GM13976 (cell line): ENCODE results near the gene TBPL2.

Source experiments
- DNase-seq: peaks from one replicate; pipeline ENCODE4 v3.0.0; 2012; ENCODE audit warnings: low spot score
- in situ Hi-C: fragments of 300-500 bp; cut with MboI; formaldehyde crosslinking; loops from one replicate; pipeline ENCODE4 v1.12.0; 2022; ENCODE audit warnings: low sequenced_read_pairs, mixed read lengths, inconsistent platforms; ENCODE audit not compliant: unreplicated experiment
- TF ChIP-seq, protein P1 (sequence below): IDR thresholded peaks from 2 replicates; pipeline ENCODE4 v1.5.1; 2012; ENCODE audit warnings: borderline replicate concordance, mild to moderate bottlenecking; ENCODE audit not compliant: insufficient read depth; ENCODE audit errors: extremely low read depth, missing control alignments, control extremely low read depth

TBPL2 gene

DNA sequence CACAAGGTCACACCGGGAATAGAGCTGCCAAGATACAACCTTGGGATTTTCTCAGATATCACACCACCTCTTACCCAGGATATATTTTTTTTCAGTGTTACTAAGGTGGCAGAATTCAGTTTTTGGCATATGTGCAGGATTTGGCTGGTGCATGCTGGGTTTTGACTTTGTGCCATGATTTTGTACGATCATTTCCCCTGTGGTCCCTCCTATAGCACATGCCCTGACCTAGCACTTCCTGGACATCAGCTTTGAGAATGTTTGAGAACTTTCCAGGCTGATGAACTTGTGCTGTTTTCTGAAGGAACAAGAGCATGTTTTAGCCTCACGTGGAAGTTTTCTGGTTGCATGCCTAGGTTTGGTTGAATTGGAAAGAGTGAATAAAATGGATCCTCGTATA lies 11.0 kb upstream of the TBPL2 start:
- TF ChIP-seq, protein P1, sequence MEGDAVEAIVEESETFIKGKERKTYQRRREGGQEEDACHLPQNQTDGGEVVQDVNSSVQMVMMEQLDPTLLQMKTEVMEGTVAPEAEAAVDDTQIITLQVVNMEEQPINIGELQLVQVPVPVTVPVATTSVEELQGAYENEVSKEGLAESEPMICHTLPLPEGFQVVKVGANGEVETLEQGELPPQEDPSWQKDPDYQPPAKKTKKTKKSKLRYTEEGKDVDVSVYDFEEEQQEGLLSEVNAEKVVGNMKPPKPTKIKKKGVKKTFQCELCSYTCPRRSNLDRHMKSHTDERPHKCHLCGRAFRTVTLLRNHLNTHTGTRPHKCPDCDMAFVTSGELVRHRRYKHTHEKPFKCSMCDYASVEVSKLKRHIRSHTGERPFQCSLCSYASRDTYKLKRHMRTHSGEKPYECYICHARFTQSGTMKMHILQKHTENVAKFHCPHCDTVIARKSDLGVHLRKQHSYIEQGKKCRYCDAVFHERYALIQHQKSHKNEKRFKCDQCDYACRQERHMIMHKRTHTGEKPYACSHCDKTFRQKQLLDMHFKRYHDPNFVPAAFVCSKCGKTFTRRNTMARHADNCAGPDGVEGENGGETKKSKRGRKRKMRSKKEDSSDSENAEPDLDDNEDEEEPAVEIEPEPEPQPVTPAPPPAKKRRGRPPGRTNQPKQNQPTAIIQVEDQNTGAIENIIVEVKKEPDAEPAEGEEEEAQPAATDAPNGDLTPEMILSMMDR, result no peak
- in situ Hi-C loops, result no loop called here
- DNase-seq, result no peak

GRCh38 chr14:55450987-55451386 lies 10.6 kb upstream of the TBPL2 start:
- in situ Hi-C loops, result no loop called here

DNA sequence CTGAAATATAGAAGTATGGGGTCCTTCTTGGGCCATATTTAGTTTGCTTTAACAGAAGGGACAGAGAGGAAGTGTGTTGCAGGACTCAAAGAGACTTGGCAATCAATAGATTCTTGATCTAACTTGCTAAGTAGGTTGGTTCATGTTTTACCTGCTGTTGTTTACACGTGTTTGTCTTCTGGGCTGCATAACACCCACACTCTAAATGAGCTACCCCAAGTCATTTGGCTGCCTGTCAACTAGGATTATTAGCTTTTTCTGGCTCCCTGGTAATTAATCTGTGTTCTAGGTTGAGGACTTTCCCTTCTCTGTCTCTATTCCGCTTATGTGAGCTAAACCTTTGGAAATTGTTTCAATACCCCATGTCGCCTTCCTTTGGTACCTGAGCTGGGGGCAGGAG lies 10.1 kb upstream of the TBPL2 start:
- in situ Hi-C loops, result no loop called here
- TF ChIP-seq, protein P1, result no peak
- no peak for DNase-seq

More at GRCh38 chr14:55450987-55451386, 10.6 kb upstream of the TBPL2 start:
- TF ChIP-seq, protein P1, result no peak
- DNase-seq, result no peak

DNA sequence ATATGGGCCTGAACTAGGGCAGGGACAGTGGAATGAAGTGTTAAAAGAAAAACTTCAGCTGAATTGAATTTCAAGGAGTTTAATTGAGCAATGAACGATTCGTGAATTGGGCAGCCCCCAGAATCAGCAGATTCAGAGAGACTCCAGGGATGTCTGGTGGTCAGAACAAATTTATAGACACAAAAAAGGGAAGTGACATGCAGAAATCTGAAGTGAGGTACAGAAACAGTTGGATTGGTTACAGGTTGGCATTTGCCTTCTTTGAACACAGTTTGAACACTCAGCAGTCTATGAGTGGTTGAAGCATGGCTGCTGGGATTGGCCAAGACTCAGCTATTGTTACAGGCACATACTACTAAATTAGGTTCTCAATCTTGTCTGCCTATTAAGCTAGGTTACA lies 9.7 kb upstream of the TBPL2 start:
- in situ Hi-C loops, result no loop called here
- TF ChIP-seq, protein P1, result no peak
- no peak for DNase-seq

DNA sequence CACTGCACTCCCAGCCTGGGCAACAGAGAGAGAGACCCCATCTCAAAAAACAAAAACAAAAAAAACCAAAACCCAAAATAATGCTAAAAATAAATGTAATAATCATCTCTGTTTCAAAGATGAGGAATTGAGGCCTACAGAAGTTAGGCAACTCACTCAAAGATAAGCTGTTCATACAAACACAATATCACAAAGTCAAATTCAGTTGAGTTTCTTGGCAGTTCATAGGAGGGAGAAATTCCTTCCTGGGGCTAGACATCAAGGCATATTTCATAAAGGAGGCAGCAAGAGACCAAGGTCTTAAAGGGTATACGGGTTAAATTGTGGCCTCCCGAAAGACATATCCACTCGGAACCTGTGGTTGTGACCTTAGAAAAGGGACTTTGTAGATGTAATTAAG lies 8.7 kb upstream of the TBPL2 start:
- in situ Hi-C loops, result loop anchor here (25.0 kb wide), 1 partner anchor 263 kb away; no protein-coding TSS in a partner anchor
- DNase-seq, result no peak
- TF ChIP-seq, protein P1, result no peak

DNA sequence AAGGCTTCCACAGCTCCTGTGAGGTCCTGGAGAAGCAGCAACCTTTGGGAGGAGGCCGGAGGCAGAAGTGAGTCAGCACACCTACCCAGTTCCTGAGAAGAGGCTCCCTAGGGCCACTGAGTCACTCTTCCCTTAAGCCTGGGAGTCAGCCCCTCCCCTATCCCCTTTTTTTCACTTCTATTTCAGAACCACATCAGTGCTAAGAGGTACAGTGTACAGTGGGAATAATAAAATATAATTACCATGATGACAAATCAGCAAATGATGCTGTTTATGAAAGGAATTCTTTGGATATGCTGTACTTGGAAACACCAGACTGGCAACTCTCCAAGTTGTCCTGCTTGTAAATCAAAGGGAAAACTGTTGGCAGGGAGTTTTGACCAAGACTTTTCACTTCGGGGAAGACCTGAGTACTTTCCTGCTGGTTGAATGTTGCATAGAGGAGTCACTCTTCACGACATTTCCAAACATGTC lies 7.8 kb upstream of the TBPL2 start:
- DNase-seq, result no peak
- TF ChIP-seq, protein P1, result no peak
- in situ Hi-C loops, result loop anchor here (25.0 kb wide), 1 partner anchor 264 kb away; no protein-coding TSS in a partner anchor
